ENCODE results near the gene MAD2L1.

DNA sequence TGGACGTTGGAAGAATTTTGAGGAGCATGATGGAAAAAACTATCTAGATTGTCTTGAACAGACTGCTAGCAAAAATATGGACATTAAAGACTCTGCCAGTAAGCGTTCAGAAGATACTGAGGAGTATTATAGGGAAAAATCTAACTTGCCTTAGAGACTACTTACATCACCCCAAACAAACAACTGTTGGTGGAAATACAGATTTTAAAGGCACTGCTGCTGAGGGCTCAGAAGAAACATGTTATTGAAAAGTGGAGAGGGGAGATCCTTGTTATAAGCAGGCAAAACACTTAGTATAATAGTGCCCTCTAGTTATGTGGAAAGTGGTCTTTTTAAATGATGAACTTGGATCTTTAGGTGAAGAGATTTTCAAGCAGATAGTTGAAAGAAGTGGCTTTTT is 29.2 kb downstream of the MAD2L1 start:
- TF ChIP-seq EZH2 (IDR thresholded peaks at IDR 0.05; ENCODE audit: borderline replicate concordance, low read depth, low read length, poor library complexity, severe bottlenecking): no peak
- TF ChIP-seq, protein P1, sequence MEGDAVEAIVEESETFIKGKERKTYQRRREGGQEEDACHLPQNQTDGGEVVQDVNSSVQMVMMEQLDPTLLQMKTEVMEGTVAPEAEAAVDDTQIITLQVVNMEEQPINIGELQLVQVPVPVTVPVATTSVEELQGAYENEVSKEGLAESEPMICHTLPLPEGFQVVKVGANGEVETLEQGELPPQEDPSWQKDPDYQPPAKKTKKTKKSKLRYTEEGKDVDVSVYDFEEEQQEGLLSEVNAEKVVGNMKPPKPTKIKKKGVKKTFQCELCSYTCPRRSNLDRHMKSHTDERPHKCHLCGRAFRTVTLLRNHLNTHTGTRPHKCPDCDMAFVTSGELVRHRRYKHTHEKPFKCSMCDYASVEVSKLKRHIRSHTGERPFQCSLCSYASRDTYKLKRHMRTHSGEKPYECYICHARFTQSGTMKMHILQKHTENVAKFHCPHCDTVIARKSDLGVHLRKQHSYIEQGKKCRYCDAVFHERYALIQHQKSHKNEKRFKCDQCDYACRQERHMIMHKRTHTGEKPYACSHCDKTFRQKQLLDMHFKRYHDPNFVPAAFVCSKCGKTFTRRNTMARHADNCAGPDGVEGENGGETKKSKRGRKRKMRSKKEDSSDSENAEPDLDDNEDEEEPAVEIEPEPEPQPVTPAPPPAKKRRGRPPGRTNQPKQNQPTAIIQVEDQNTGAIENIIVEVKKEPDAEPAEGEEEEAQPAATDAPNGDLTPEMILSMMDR (conservative IDR thresholded peaks at IDR 0.05; ENCODE audit: low read depth, low read length): no peak

Measured in A673 (cell line).